Gastroesophageal sphincter (tissue), 4 donors: ENCODE results near the gene GLI2. TPM values are rescaled to one million over a fixed set of nuclear protein-coding genes. Genes with fewer than 3 reads are reported as not detected.

Experiments
- ATAC-seq: fragments of 150-250 bp; one replicate; pipeline ENCODE4 v1.9.1; 2016; ENCODE audit warnings: mild to moderate bottlenecking, moderate library complexity
- H3K27ac ChIP-seq, 4 donors: fragments of 200-600 bp; sonication (generic) in 3 of 4; 1 replicate in 3 of 4; 2 replicates in 1 of 4; pipeline ENCODE4 v1.5.1; 2016 to 2019
- H3K27me3 ChIP-seq: fragments of 200-600 bp; sonication (generic); one replicate; pipeline ENCODE4 v1.5.1; 2019
- H3K36me3 ChIP-seq, 2 donors: fragments of 200-600 bp; sonication (generic); one replicate each; pipeline ENCODE4 v1.5.1; 2019; ENCODE audit warnings: control low read depth in 1 of 2
- H3K4me1 ChIP-seq, 3 donors: fragments of 200-600 bp; sonication (generic); 1 replicate in 2 of 3; 2 replicates in 1 of 3; pipeline ENCODE4 v1.5.1; 2016 to 2019; ENCODE audit warnings: control low read depth in 2 of 3
- H3K4me3 ChIP-seq, 2 donors: fragments of 200-600 bp; sonication (generic); one replicate each; pipeline ENCODE4 v1.5.1; 2019; ENCODE audit warnings: mild to moderate bottlenecking in 1 of 2, moderate library complexity in 1 of 2
- H3K9me3 ChIP-seq, 3 donors: fragments of 200-600 bp; sonication (generic); one replicate each; pipeline ENCODE4 v1.5.1; 2017 to 2019; ENCODE audit warnings: control low read depth in 2 of 3
- CTCF ChIP-seq, 4 experiments: fragments of 200-600 bp in 2 of 4; fragments of 450-650 bp in 2 of 4; sonication (generic) in 1 of 4; IDR thresholded peaks; one replicate each; pipeline ENCODE4 v1.5.1; 2017 to 2019; ENCODE audit warnings: antibody characterized with exemption in 4 of 4, mild to moderate bottlenecking in 2 of 4, moderate library complexity in 2 of 4
- EP300 ChIP-seq: sonication (generic); formaldehyde crosslinking; IDR thresholded peaks from one replicate; pipeline ENCODE4 v1.6.1; 2017; ENCODE audit warnings: antibody characterized with exemption, mild to moderate bottlenecking
- POLR2A ChIP-seq, 2 donors: fragments of 450-650 bp; IDR thresholded peaks; one replicate each; pipeline ENCODE4 v1.6.1; 2017; ENCODE audit warnings: antibody characterized with exemption in 2 of 2, mild to moderate bottlenecking in 2 of 2, moderate library complexity in 1 of 2
- POLR2AphosphoS5 ChIP-seq: sonication (generic); formaldehyde crosslinking; IDR thresholded peaks from one replicate; pipeline ENCODE4 v1.6.1; 2017; ENCODE audit warnings: antibody characterized with exemption
- WGBS, 2 donors: methylation state at CpG; one replicate each; pipeline ENCODE4 v1.1.5; 2018; ENCODE audit warnings: low coverage in 1 of 2; 5-methylcytosine and 5-hydroxymethylcytosine counted together
- total RNA-seq, 4 donors: library from RNA; depleted of rRNA; stranded (reverse); fragments of >200 nt; gene quantifications; one replicate each; pipeline ENCODE4 v1.1.0, GENCODE V29; 2016

The GLI2 gene
- total RNA-seq, 4 donors from 2014 or later: 6.3 to 22.3 (median 11.0) TPM

- H3K4me1 ChIP-seq: no peaks in the 10 kb centered on the region
- no peak for ATAC-seq
- 40 to 61% methylated on average over 1 to 5 of the region's 8 CpGs for WGBS, 2 donors
These were observed 19.7 kb upstream of the GLI2 start for GRCh38 chr2:120715941-120716340.

GRCh38 chr2:120716641-120717585 lies 18.8 kb upstream of the GLI2 start:
- 73 to 83% methylated on average over 3 of the region's 15 CpGs for WGBS, 2 donors
- TF ChIP-seq POLR2AphosphoS5 (no peak), EP300 (no peak), CTCF (IDR thresholded peaks at IDR 0.05) (no peak), POLR2A (IDR thresholded peaks at IDR 0.05) (no peak)
- Histone ChIP-seq H3K4me1 (no peaks in the 10 kb centered on the region), H3K9me3 (no peaks in the 10 kb centered on the region), H3K36me3 (no peaks in the 10 kb centered on the region), H3K4me3 (no peak overlapping the region), H3K27ac (no peak overlapping the region), H3K27me3 (peaks cover 3% of the 10 kb centered on the region)
- no peak for ATAC-seq

More at GRCh38 chr2:120715941-120716340, 19.7 kb upstream of the GLI2 start:
- Histone ChIP-seq H3K36me3 (no peaks in the 10 kb centered on the region), H3K4me3 (no peak overlapping the region), H3K27me3 (peaks cover 3% of the 10 kb centered on the region), H3K9me3 (no peaks in the 10 kb centered on the region), H3K27ac (no peak overlapping the region)
- TF ChIP-seq EP300: no peak
- TF ChIP-seq CTCF (IDR thresholded peaks at IDR 0.05): no peak
- TF ChIP-seq POLR2A (IDR thresholded peaks at IDR 0.05): no peak
- no peak for TF ChIP-seq POLR2AphosphoS5

GRCh38 chr2:120719491-120719890 lies 16.2 kb upstream of the GLI2 start:
- H3K36me3 ChIP-seq: no peaks in the 10 kb centered on the region
- no peak overlapping the region for H3K27ac ChIP-seq
- peaks cover 0 to 14% (median 11%) of the 10 kb centered on the region in 3 donors for H3K4me1 ChIP-seq
- no peak overlapping the region for H3K4me3 ChIP-seq
- no peaks in the 10 kb centered on the region for H3K9me3 ChIP-seq
- ATAC-seq: no peak
- TF ChIP-seq POLR2A (IDR thresholded peaks at IDR 0.05) (no peak), CTCF (IDR thresholded peaks at IDR 0.05) (no peak), EP300 (no peak), POLR2AphosphoS5 (no peak)
- H3K27me3 ChIP-seq: no peaks in the 10 kb centered on the region
- WGBS, 2 donors: no CpG with 5 or more reads among the region's 7 CpGs

- H3K27ac ChIP-seq: no peak overlapping the region
- ATAC-seq: no peak
- WGBS, 2 donors: 84 to 95% methylated on average over 3 of the region's 7 CpGs
- no peak overlapping the region for H3K4me3 ChIP-seq
- H3K27me3 ChIP-seq: no peaks in the 10 kb centered on the region
- H3K9me3 ChIP-seq: no peaks in the 10 kb centered on the region
- no peaks in the 10 kb centered on the region for H3K36me3 ChIP-seq
- peaks cover 0 to 14% (median 11%) of the 10 kb centered on the region in 3 donors for H3K4me1 ChIP-seq
- TF ChIP-seq CTCF (IDR thresholded peaks at IDR 0.05): no peak
- no peak for TF ChIP-seq POLR2A (IDR thresholded peaks at IDR 0.05)
- no peak for TF ChIP-seq EP300
- no peak for TF ChIP-seq POLR2AphosphoS5
These were observed 15.4 kb upstream of the GLI2 start for GRCh38 chr2:120720231-120720630.
